ENCODE measurements around the gene EGFR.

Gene EGFR

DNA sequence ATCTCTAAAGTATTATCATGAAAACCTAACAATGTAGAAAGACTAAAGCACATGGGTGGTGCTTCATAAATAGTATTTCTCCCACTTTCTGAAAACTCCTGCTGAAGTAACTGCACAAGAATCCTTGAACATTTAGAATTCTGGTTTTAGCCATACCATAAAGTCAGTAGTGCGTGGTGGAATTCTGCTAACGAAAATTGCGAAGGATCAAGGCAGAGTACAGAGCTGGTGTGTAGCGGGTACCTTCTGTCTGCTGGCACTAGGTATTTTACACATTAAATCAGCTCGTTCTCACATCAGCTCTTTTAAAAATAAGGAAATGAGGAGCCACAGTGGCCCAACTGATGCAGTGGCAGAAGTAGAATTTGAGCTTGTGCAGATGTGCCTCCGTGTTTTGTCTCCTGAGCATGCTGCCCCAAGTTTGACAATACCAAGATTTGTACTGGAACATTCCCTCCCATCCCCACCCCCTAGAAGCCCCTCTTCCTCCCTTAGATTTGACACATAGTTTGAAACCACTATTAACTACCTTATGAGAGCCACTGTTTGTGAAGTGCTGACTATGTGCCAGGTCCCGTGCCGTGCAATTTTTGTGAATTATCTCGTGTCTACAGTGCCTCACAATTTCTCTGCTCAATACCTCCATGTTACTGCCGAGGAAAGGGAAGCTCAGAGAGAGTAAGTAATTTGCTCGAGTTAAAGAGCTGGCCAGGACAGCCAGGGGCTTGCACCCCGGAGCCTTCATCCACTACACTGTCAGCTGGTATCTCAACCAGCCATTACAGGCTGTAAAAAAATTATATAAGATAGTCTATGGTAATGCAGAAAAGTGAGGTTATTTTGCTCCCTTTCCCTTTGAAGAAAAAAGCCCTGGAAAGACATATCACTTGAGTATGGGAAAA lies 66.9 kb downstream of the EGFR start:
- DNase-seq = no peak

DNA sequence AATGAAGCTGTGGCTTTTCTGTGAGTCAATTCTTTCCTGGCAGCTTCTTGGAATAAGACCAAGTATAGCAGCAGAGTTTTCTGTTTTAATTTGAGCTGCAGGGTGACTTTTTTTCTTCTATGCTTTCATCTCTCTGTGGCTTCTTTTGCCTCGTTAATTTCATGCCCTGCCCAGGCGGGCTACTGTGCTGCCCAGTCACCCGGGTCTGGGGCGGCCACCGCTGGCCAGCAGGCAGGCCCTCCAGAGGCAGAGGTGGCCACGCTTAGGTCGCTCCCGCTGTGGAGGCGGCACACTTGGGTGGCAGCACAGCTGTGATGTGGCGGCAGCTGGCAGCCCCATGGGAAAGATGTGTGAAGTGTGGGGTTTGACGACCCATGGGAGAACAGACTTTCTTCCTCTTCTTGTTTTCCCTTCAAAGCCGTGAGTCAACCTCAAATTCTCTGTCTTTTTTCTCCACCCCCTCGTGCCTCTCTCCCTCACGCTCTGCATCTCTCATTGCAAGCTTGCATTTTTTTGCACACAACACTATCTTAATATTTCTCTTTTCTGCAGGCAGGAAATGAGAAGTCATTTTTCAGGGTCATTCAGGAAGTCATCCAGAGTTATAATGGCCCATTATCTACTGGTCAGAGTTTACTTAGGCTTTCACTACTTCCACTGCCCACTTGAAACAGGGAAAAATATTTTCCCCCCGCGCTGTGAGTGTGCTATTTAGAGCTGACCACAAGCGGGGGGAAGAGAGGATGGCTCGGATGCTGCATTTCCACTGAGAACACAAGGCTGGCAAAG lies 67.8 kb downstream of the EGFR start:
- DNase-seq = no peak

DNA sequence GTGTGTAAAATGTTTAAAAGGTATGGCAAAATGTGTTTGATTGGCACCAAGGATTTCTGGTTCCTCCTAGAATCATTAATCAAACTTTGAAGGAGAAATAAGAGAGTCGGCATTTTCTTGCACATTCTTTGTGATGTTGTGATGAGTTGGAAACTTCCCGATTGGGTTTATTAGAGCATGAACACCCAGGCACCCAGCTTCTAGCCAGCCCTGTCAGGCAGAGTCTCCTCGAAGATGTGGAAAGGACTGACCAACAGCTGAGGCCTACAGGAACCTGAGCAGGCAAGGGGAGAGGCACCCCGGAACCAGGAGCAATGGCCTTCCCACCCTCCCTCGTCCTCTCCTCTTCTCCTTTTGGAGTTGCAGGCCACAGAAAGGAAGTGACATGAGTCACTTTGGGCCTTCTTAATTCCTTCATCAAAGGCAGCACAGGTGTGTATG lies 68.7 kb downstream of the EGFR start:
- DNase-seq = no peak

DNA sequence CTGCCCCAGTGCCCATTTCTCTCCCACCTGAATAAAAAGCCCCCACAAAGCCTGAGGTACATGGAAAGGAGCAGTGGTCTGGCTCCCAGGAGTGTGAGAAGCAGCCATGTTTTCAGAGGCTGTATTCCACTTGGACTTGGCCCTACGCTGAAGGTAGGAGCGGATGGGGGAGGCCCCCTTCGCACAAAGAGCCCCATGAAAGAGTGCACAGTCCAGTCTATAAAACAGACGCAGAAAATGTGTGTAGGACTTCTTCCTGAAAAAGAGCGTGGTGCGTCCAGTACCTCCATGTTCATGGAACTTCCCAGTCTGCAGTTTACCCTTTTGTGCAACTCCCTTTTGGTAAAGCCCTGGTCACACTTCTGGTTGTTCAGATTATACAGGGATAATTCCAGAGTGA lies 69.3 kb downstream of the EGFR start:
- no peak for DNase-seq

DNA sequence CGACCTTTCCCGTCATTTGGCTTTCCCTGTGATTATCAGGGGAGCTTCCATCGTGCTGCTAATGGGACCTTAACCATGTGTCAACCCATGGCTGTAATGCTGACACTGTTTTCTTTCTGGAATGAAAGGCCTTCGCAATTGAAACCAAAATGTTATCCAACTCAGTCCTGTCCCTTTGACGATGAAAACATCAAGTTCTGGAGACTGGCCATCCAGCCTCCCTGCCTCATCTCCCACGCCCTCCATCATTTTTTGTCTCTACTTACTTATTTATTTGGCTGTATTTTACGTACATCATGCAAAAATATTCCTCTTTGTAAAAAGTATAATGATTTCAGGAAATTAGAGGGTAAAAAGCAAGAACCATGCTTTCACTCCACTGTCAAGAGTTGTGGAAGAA lies 69.8 kb downstream of the EGFR start:
- no peak for DNase-seq

DNA sequence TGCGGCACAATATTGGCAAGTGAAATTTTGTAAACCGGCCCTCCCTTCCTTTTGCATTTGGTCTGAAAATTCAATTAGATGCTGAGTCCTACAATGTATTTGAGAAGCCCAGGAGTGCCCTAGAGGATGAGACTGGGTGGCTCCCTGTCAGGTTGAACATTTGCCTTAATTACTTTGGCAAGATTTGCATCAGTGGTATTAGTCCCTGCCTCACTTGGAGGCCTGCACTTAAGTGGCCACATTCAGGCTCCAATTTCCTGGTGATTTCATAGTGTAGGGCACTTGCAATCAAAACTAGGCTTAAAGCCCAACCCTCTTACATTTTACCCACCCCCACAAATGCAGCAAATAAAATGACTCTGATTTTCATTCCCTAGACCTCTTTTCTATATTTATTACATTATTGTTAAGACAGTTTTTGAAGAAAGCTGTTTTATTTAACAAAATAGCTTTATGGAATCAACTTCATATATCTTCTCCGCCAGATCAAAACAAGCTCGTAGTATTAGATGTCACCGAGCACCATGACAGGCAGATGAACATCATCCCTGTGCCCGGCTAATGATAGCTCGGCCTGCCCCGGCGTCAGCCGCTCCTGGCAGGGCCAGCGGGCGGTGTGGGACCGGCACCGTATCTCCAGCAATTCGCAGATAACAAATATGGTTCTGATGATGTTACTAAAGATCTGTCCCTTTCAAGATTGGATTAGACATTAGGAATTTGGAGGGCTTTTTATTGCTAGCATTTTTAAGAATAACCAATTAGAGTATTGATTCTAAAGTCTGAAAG lies 73.6 kb downstream of the EGFR start:
- DNase-seq = no peak

DNA sequence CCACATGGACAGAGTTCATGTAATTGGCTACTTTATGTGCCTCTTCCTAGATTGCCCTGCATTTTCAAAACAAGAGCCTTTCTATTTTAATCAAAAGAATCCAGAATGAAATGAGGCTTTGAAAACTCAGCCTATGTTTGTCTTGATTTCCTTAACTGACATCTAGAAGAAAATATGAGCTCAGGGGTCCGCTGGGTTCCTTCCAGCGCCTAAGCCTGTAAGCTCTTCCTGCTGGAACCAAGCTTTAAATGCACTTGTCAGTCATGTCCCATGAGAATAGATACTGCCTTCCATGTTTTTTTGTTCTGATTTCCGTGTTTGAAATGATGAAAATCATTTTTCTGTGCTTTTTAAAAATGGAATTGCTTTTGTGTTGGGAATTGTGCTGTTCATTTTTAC lies 74.2 kb downstream of the EGFR start:
- DNase-seq = no peak

DNA sequence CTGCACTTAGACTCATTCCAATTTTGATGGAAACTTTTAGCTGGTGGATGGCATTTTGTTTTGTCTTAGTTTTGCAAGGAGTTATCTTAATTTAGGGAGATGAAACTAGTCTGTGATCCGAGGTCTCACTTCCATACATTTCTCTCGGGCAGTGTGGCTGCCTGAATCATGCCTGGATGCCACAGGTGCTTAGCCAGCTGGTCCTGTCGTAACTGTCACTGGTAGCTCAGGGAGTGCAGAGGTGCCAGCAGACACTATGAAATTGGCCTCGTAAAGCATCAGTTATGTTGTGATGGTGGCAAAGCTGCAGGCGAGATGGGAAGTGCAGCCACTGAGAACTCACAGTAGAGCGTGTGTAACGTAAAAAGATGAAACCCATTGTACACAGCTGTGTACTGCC lies 74.9 kb downstream of the EGFR start:
- peak; percentile 10 for DNase-seq

DNA sequence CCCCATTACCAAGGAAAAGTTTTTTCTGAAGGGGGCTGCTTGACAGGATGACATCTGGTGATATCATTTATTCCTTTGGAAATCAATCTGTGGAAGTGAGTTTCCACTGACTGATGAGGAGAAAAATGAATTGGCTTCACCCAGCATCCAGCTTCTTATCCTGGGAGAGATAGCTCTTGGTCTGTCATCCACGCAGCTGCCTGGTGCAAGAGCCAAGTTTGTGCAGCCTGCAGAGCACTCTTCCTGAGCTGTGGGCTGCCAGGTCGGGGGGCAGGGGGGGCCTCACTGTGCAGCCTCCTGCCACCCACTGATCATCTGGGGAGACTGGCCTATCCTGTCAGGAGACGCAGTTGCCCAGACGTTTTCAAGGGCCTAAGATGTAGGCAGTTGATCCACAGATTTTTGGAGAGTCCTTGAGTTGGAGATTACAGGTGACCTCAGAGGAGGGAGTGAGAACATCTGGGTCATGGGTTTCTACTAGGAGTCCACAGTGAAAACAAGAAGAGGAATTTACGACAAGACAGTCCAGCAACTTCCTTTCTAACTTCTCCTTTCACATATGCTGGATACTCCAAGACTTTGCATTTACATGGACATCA lies 75.4 kb downstream of the EGFR start:
- no peak for DNase-seq

DNA sequence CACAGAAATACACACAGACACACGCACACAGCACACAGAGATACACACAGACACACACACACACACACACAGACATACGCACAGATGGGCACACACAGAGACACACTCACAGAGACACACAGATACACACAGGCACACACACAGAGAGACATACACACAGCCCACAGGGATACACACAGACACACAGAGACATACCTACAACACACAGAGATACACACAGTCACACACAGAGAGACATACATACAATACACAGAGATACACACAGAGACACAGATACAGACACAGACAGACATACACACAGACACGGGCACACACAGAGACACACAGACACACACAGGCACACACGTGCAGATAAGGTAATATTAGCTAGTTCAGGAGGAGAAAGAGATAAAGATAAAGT lies 76.9 kb downstream of the EGFR start:
- no peak for DNase-seq

DNA sequence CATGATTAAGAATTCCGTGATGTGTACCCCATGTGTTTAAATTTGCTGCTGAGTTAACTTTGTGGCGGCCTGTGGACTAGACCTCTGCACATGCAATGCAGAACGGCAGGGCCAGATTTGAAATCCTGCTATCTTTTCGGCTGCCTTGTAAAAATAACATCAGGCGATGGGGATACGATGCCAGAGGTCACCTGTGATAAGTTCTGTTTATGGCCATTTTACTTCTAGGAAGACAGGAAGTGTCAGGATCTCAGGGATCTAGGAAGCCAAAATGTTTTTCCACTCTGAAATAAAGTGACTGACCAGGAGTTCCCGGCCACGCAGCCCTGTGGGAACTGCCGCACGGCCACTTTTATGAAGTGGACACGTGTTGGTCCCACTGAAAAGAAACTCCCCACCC lies 77.5 kb downstream of the EGFR start:
- DNase-seq = no peak

DNA sequence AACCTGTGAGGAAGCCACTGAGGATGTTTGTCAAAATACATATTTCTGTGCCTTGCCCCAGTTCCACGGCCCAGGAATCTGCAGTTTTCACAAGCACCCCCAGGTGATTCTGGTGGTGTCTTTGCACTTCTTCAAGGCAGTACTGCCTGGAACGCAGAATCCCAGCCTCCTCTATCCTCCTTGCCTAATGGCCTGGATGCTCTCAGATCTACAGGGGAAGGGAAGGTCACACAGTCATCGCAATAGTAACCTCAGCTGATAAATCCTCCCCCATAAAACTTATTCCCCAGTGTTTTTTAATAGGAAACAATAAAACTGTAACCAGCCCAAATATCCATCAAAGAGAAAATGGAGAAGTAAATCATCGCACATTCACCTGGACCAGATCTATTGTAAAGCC lies 78.3 kb downstream of the EGFR start:
- no peak for DNase-seq

DNA sequence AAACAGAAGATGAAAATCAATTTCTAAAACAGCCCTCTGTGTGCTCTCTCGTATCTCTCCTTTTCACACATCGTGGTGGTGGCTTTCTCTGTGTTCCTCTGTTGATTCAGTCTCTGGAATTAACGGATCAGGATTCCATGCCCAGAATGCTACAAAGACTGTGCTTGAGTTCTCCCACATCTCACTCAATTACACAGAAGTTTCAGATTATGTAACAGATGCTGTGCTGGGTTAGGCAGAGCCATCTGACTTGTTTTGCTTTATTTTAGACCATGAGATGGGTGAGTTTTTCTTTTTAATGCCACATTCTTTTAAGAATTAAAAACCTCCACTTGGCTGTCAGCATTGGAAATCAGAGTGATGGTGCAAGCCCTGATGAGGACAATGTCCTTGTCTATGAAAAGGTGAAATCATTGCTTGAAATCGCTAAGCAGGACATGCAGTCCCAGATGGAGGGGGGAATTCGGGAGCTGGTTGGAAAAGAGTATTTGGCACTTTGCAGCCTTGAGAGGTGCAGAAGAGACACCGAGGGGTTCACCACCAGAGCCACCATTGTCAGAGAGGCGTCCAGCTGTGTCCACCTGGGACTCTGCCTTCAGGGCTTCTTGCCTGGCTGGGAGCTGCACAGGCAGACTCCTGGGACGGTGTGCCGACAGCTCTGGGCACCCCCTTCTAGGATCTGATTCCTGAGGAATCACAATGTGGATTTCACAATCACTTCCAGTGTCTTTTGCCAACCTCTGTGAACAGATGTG lies 80.4 kb downstream of the EGFR start:
- DNase-seq = peak; percentile 53

DNA sequence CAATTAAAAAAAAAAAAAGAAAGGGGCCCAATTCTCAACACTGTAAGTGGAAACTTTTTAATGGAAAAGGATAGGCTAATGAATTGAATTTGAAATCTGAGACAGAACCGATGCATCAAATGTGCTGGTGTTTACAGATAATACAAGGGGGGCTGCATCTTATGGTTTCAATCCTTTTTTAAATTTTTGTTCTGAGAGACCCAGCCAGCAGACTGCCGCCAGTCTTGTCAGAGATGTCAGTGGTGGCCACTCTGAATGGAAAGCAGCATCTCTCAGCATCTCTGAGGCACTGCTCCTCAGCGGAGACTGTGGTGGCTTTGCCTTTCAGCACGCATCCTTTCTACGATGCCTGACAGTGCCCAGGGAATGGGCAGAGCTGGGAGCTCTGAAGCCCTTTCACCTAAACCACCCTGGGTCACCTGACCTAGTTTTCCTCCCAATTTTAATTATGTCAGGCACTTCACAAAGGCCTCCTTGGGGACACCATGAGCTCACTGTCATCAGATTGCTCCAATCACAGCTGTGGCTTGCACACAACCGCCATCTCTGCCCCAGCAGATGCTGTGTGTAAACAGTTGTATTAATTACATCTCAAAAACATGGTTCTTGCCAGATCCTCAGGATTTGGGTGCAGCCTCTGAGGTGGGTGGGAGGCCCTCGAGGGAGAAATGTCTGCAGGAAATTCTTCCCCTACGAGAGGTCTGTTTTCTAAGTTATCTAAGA lies 81.2 kb downstream of the EGFR start:
- peak; percentile 74 for DNase-seq

DNA sequence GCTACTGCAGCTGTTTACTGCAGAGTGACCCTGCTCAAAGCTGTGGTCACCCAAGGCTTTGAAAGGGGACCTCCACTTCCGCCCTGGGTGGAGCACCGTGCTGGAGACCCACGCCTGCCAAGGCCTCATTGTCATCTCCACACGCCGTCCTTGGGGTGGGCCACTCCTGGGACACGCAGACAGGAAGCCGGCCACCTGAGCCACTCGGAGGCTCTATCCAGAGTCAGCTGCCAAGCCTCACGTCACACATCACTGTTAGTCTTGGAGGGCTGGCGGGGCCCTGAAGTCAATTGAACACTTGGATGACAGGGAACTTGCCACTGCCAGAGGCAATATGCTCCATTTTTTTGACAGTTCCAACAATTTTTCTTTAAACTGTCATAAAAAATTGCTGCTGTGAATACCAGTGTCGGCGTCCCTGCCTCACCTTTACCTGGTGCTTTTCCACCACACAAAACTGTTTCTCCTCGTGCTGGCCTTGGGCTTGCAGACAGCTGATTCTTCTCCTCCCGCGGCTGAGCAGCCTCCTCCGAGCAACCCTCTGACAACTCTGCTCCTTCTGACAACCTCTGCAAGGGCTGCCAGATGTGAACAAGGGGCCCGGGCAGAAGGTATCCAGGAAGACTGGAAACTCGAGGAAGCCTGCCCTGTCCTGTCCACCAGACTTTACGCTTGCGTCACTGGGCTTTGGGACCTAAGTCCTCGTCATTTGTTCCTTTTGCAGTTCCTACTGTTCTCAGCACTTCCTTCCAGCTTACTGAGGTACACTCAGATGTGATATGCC lies 81.9 kb downstream of the EGFR start:
- DNase-seq = no peak

DNA sequence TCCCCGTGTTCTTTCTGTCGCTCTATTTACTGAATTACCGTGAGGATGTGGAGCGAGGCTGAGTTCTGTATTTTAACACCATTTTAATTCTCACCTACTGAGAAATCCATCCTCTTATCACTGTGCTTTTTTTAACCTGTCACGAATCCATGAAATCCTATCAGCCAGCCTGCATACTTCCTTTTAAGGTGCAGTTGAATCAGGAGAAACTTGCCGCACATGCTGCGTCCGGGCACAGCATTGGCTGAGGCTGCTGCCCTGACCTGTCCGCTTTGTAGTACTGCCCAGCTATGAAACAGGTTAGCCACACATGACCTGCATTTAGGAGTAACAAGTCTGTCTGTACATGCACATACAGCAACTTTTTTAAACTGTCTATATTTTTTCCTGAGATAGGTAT lies 82.5 kb downstream of the EGFR start:
- DNase-seq = no peak

DNA sequence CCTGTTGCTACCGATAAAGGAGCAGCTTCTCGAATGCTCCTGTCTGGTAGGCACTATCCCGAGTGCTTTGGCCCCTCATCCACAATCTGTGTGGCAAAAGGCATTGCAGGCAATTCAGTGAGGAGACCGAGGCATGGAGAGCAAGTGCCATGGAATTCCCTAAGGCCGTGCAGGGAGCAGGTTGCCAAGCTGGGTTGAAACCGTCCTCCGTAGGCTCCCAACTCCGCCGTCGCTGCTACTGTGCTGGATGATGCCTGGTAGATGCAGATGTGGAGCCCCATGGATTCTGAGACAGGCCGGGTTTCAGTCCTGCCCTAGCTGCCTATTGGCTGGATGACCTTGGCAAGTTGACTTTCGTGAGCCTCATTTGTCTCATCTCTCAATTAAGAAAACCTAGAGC lies 85.3 kb downstream of the EGFR start:
- no peak for DNase-seq

DNA sequence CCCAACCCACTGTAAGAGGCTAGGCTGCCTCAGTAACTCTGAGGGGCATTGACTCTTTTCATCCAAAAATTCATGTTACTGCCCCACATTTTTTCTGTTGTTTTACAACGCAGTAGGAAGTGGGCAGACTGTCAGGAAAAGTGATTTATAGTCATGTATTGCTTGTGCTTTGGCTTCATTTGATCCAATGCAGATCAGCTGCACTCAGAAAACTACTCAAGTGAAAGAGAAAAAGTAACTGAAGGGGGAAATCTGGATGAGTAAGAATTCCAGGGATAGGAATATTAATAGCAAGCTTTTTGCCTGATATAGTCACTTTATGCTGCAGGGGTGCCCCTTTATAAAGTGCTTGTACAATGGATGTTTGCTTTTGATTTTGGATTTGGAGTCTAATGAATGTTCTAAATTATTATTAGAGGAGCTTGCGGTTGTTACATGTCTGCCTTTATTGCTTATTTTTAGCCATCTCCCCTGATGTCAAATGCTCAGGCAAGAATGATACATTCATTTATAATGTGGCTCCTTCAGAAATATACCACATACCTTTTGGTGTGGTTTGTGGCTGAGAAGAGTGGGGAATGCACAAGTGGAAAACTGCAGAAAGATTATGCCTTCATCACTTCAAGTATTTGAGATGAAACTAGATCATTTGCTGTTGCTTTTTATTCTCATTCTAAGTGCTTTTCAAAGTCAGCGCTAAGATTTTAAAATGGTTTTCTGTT lies 86.1 kb downstream of the EGFR start:
- DNase-seq = no peak

DNA sequence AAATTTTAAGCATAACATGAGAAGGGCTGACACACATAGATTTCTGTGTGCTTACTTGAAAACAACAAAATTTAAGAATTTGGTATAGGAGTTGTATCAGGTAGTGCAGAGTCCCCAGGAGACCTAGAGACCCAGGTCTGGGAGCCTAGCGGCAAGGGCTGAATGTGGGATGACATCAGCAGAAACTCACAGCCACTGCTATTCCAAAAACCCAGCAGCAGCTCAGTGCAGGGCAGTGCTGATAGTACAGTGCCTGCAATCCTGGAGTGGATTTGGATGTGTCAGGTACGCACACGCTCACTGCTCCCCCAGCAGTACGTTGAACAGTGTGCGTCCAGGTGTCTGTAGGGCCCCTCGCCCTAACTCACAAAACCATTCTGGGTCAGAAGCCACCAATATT lies 87.1 kb downstream of the EGFR start:
- DNase-seq = no peak

DNA sequence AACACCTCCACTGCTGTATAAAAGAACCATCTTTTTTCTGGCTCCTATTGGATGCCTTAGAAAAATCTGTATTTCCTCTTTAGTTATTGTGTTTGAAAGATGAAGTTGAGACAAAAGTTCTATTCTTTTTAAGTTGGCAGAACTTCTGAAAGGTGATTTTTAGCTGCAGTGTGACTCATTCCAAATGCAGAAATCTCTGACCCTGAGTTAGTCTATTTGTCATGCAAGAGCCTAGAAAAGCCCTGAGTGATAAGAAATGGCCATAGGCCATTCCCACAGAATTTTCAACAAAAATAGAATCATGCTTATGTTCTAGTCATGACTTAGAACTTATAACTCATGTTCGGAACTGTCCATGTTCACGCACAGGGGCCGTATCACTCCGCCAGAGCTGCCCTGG lies 89.1 kb downstream of the EGFR start:
- DNase-seq = no peak

Data from NCI-H1694 treated with DMSO at 0.1 percent for 48 hours (cell line).